HUES6 (cell line): ENCODE measurements around the gene ENTREP3.
"Not testable (repeated sequence)": the region's sequence is repeated elsewhere in the genome, so short reads cannot be mapped to it uniquely, and the experiment has no call there.

Experiments
- H3K27ac ChIP-seq: 2 replicates; pipeline ENCODE4 v1.7.0; 2013; ENCODE audit warnings: low read depth, mild to moderate bottlenecking, low read length, inconsistent platforms
- H3K27me3 ChIP-seq: 2 replicates; pipeline ENCODE4 v1.6.1; 2013; ENCODE audit warnings: low read length; ENCODE audit not compliant: control insufficient read depth, insufficient read depth
- H3K36me3 ChIP-seq: 2 replicates; pipeline ENCODE4 v1.6.1; 2013; ENCODE audit warnings: low read length; ENCODE audit not compliant: control insufficient read depth, insufficient read depth
- H3K4me1 ChIP-seq: 2 replicates; pipeline ENCODE4 v1.6.1; 2013; ENCODE audit warnings: low read length; ENCODE audit not compliant: control insufficient read depth, insufficient read depth
- H3K4me3 ChIP-seq: 2 replicates; pipeline ENCODE4 v1.5.1; 2013; ENCODE audit warnings: low read depth, low read length
- H3K9ac ChIP-seq: one replicate; pipeline ENCODE4 v1.6.1; 2013; ENCODE audit warnings: mild to moderate bottlenecking, low read length
- H3K9me3 ChIP-seq: 2 replicates; pipeline ENCODE4 v1.6.1; 2013; ENCODE audit warnings: low read depth, low read length; ENCODE audit not compliant: control insufficient read depth, insufficient read depth

Gene ENTREP3

DNA sequence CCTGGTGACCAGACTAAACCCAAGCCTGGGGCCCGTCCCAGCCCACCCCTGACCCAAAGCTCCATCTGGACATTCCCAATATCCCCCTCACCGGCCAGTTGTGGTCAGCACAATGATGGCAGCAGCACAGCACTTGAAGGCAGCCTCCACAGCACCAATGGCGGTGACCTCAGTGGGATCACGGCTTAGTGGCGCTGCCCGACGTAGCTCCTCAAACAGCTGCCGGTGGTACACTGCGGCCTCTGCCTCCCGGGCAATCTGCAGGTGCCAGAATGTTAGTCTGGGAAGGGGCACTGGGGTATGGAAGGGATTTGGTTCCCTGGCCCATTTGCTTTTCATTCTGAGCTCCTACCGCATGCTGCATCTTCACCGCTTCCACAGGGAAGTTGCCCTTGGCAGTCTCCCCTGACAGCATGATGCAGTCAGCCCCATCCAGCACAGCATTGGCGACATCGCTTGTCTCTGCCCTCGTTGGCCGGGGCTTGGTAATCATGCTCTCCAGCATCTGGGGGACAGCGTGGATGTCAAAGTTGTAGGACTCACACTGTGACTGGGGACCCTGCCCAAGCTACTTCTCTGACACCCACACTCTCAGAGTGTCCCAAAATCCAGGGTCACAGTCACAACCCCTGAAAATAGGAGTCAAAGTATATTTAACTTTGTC lies 37.9 kb upstream of the ENTREP3 start:
- Histone ChIP-seq H3K27ac (no peak overlapping the region), H3K27me3 (peaks cover 47% of the 10 kb centered on the region), H3K9ac (no peak overlapping the region), H3K4me1 (0 out of 2 replicates have a peak, but pooled peaks cover 9% of the 10 kb centered on the region), H3K9me3 (no peaks in the 10 kb centered on the region), H3K4me3 (no peak overlapping the region), H3K36me3 (no peaks in the 10 kb centered on the region)

DNA sequence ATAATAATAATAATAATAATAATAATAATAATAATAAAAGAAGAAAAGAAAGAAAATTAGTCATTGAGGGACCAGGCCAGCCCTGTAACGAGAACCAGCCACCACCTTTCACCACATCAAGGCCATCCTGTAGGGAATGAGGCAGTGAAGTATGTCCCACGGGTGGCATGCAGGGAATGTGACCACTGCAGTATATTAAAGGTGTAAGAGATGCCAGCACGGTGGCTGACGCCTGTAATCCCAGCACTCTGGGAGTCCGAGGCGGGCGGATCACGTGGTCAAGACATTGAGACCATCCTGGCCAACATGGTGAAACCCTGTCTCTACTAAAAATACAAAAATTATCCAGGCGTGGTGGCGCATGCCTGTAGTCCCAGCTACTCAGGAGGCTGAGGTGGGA lies 35.7 kb upstream of the ENTREP3 start:
- not testable (repeated sequence) for H3K9me3 ChIP-seq, H3K9ac ChIP-seq, H3K4me1 ChIP-seq, H3K27ac ChIP-seq, H3K4me3 ChIP-seq, H3K36me3 ChIP-seq
- H3K27me3 ChIP-seq, result peaks cover 35% of the 10 kb centered on the region

DNA sequence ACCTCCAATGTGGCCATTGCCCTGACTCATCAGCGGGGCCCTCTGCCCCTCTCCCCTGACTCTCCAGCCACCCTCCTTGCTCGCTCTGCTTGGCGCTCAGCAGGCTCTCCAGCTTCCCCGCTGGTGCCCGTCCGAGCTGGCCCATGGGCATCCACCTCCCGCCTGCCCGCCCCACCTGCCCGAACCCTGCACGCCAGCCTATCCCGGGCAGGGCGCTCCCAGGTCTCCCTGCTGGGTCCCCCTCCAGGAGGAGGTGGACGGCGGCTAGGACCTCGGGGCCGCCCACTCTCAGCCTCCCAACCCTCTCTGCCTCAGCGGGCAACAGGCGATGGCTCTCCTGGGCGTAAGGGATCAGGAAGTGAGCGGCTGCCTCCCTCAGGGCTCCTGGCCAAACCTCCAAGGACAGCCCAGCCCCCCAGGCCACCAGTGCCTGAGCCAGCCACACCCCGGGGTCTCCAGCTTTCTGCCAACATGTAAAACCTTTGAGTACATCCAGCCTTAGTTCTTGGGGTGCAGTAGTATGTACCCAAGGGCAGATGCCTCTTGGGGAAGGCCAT lies 32.8 kb upstream of the ENTREP3 start:
- Histone ChIP-seq H3K27me3 (peaks cover 6% of the 10 kb centered on the region), H3K9me3 (no peaks in the 10 kb centered on the region), H3K27ac (no peak overlapping the region), H3K9ac (no peak overlapping the region), H3K4me3 (no peak overlapping the region), H3K36me3 (no peaks in the 10 kb centered on the region), H3K4me1 (no peaks in the 10 kb centered on the region)

DNA sequence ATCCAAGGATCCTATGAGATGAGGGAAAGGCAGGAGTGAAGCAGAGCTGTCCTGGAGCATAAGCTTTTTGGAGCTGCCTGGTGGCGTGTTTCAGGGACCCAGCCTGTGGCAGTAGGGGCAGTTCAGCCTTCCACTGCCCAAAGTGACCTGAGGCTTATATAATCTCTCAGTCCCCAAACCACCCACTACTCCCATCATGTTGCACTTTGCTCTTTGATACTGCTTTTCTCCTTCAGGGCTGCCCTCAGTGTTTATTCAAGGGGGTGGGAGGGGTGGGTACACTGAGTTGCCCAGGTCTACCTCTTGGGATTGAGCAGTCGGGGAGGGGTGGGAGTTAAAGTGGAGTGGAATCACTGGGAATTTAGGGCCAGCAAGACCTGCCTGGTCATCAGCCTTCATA lies 31.3 kb upstream of the ENTREP3 start:
- H3K4me1 ChIP-seq, result no peaks in the 10 kb centered on the region
- H3K9me3 ChIP-seq, result no peaks in the 10 kb centered on the region
- H3K27me3 ChIP-seq, result no peaks in the 10 kb centered on the region
- no peak overlapping the region for H3K27ac ChIP-seq
- H3K4me3 ChIP-seq, result no peak overlapping the region
- no peak overlapping the region for H3K9ac ChIP-seq
- H3K36me3 ChIP-seq, result no peaks in the 10 kb centered on the region; the same call in 1 of the 2 replicates

DNA sequence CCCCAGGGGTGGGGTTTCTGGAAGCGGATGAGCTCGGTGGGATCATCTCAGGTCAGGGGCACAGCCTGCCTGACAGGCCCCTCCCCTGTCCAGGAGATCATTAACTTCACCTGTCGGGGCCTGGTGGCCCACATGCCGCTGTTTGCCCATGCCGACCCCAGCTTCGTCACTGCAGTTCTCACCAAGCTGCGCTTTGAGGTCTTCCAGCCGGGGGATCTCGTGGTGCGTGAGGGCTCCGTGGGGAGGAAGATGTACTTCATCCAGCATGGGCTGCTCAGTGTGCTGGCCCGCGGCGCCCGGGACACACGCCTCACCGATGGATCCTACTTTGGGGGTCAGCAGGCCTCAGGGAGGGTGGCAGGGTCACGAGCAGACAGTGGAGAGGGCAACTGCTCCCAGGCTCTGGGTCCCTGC lies 30.4 kb upstream of the ENTREP3 start:
- no peaks in the 10 kb centered on the region for H3K9me3 ChIP-seq
- H3K27ac ChIP-seq, result no peak overlapping the region
- H3K27me3 ChIP-seq, result no peaks in the 10 kb centered on the region
- no peak overlapping the region for H3K9ac ChIP-seq
- H3K4me3 ChIP-seq, result no peak overlapping the region
- no peaks in the 10 kb centered on the region; the same call in 1 of the 2 replicates for H3K36me3 ChIP-seq
- H3K4me1 ChIP-seq, result no peaks in the 10 kb centered on the region

DNA sequence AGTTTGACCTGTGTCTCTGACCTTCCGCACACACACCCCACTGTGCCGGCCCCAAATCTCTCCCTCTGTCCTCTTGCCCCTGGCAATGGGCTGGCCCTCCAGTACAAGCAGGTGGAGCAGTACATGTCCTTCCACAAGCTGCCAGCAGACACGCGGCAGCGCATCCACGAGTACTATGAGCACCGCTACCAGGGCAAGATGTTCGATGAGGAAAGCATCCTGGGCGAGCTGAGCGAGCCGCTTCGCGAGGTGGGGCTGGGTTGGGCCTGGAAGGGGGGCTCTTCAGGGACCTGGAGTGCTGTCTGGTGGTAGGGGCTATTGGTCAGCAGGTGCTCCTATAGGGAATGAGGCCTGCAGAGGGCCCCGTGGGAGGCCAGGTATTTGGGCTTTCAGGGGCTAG lies 29.8 kb upstream of the ENTREP3 start:
- Histone ChIP-seq H3K9me3 (no peaks in the 10 kb centered on the region), H3K9ac (no peak overlapping the region), H3K36me3 (no peaks in the 10 kb centered on the region; the same call in 1 of the 2 replicates)

DNA sequence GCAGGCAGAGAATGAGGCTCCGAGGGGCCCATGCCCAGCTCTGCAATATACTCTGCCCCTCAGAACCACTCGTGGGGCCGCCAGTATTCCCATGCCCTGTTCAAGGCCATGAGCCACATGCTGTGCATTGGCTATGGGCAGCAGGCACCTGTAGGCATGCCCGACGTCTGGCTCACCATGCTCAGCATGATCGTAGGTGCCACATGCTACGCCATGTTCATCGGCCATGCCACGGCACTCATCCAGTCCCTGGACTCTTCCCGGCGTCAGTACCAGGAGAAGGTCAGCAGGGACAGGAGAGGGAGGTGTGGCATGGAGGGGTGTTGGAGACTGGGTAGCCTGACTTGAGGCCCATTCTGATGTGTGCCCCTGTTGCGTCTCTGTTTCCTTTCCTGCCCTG lies 29.2 kb upstream of the ENTREP3 start:
- H3K36me3 ChIP-seq, result no peaks in the 10 kb centered on the region; the same call in 1 of the 2 replicates
- H3K4me3 ChIP-seq, result no peak overlapping the region
- no peak overlapping the region for H3K9ac ChIP-seq
- no peak overlapping the region for H3K27ac ChIP-seq
- H3K9me3 ChIP-seq, result no peaks in the 10 kb centered on the region
- peaks cover under 1% of the 10 kb centered on the region for H3K4me1 ChIP-seq
- H3K27me3 ChIP-seq, result no peaks in the 10 kb centered on the region

More for the DNA sequence above, 29.8 kb upstream of the ENTREP3 start:
- H3K4me1 ChIP-seq, result no peaks in the 10 kb centered on the region
- no peak overlapping the region for H3K27ac ChIP-seq
- no peaks in the 10 kb centered on the region for H3K27me3 ChIP-seq
- H3K4me3 ChIP-seq, result no peak overlapping the region

DNA sequence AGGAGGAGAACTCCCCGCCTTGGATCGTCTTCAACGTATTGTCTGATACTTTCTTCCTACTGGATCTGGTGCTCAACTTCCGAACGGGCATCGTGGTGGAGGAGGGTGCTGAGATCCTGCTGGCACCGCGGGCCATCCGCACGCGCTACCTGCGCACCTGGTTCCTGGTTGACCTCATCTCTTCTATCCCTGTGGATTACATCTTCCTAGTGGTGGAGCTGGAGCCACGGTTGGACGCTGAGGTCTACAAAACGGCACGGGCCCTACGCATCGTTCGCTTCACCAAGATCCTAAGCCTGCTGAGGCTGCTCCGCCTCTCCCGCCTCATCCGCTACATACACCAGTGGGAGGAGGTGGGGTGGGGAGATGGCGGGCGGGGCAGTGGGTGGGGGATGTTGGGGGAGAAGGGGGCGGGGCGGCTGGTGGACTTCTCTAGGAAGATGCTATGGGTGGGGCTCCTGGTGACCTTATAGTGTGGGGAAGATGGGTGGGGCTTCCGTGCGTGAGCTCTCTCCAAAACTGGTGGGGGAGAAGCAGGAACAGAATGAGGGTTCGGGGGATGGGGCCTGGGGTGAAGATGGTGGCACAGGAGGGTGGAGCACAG lies 27.3 kb upstream of the ENTREP3 start:
- Histone ChIP-seq H3K27me3 (no peaks in the 10 kb centered on the region), H3K4me3 (no peak overlapping the region), H3K27ac (no peak overlapping the region), H3K36me3 (no peaks in the 10 kb centered on the region; the same call in 1 of the 2 replicates), H3K4me1 (peaks cover 13% of the 10 kb centered on the region), H3K9ac (no peak overlapping the region), H3K9me3 (no peaks in the 10 kb centered on the region)

DNA sequence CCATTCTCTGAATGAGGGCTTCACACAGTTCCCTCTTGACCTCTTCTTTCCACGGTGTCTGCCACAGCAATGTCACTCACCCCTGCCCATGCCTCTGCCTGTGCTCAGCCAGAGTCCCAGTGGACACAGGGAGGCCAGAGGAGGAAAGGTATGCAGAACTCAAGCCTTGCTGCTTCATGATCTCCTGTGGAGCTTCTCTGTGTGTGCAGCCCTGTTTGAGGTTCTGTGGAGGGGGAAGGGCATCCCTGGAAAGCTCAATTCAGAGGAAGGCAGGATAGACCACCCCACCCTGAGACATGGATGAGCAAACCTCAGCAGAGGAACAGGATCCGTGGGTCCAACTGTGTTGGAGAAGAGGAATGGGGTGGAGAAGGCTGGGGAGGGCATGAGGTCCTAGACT lies 24.0 kb upstream of the ENTREP3 start:
- Histone ChIP-seq H3K4me3 (no peak overlapping the region), H3K27ac (no peak overlapping the region), H3K9me3 (no peaks in the 10 kb centered on the region), H3K27me3 (no peaks in the 10 kb centered on the region), H3K4me1 (peaks cover 16% of the 10 kb centered on the region), H3K36me3 (no peaks in the 10 kb centered on the region; the same call in 1 of the 2 replicates), H3K9ac (no peak overlapping the region)

DNA sequence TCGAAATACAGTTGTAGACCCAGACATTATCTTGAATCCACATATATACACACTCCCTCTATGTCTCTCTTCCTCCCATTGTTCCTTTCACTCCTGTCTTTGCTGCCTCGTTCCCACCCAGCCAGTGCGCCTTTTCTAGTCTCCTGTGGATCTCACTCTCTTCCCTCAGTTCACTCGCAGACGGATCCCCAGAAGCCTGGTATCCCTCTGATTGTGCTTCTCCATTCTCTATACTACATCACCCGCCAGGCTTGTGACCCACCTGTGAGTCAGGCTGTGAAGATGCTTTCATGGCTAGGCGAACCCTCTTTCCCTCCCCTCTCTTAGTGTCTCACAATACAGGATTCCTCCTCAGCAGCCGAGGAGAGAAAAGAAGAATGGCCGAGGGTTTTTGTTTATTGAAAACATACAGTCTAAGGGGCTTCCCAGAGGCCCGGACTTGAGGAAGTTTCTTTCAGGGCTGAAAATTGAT lies 23.4 kb upstream of the ENTREP3 start:
- no peak overlapping the region for H3K9ac ChIP-seq
- no peak overlapping the region for H3K27ac ChIP-seq
- no peaks in the 10 kb centered on the region for H3K9me3 ChIP-seq
- no peaks in the 10 kb centered on the region; the same call in 1 of the 2 replicates for H3K36me3 ChIP-seq
- H3K27me3 ChIP-seq, result no peaks in the 10 kb centered on the region
- peak overlapping the region; percentile 35 for H3K4me3 ChIP-seq
- H3K4me1 ChIP-seq, result peaks cover 18% of the 10 kb centered on the region
